GM12878 (cell line): ENCODE measurements around the gene INKA1. TPM values are rescaled to one million over a fixed set of nuclear protein-coding genes. Genes with fewer than 3 reads are reported as not detected.

ENCODE experiments used
- ATAC-seq: fragments of 200-7000 bp; cut with Tn5 transposase; 3 replicates; pipeline ENCODE4 v1.9.1; 2020; ENCODE audit warnings: mild to moderate bottlenecking, moderate library complexity
- BruUV-seq: library from RNA; stranded (reverse); fragments of 400-500 nt; replicated peaks from 2 replicates; lab custom pipeline; 2021; lab: Mats Ljungman, UMichigan
- CTCF ChIA-PET: fragments of 300-600 bp; sonication (Branson Sonifier 250); formaldehyde crosslinking; extraction: SDS; loops from one replicate; lab custom pipeline; 2021; ENCODE audit warnings: inconsistent platforms; lab: Yijun Ruan, JAX
- POLR2A ChIA-PET: fragments of 350-600 bp; formaldehyde crosslinking; extraction: SDS; loops from one replicate; lab custom pipeline; 2021; ENCODE audit warnings: inconsistent platforms; lab: Charles Lee
- RAD21 ChIA-PET: fragments of 300-600 bp; sonication (Branson Sonifier 250); formaldehyde crosslinking; loops from one replicate; lab custom pipeline; 2023; ENCODE audit warnings: antibody characterized with exemption; ENCODE audit not compliant: unreplicated experiment; lab: Charles Lee
- SMC1A ChIA-PET: fragments of 300-600 bp; sonication (Branson Sonifier 250); formaldehyde crosslinking; loops from one replicate; lab custom pipeline; 2023; ENCODE audit not compliant: unreplicated experiment, uncharacterized antibody; lab: Charles Lee
- DNase-seq: peaks from one replicate; pipeline ENCODE4 v3.0.0-alpha.2; 2011; ENCODE audit warnings: low read depth, low spot score
- FAIRE-seq: peaks from 3 replicates; lab custom pipeline; 2011; peaks lifted over from hg19 to GRCh38; lab: Jason Lieb, UNC
- H2AFZ ChIP-seq: 2 replicates; pipeline ENCODE4 v1.6.0; 2011; ENCODE audit warnings: low read depth, low read length, control low read depth; ENCODE audit not compliant: control insufficient read depth
- H3K27ac ChIP-seq: 2 replicates; pipeline ENCODE4 v1.5.1; 2011; ENCODE audit warnings: control low read depth; ENCODE audit not compliant: control insufficient read depth, insufficient read depth
- H3K27me3 ChIP-seq, 2 experiments: replicated peaks in 1 of 2; 2 replicates each; pipeline versions ENCODE4 v1.6.0 to v1.6.1; 2011; ENCODE audit warnings: low read length in 1 of 2; ENCODE audit not compliant: control insufficient read depth in 2 of 2, insufficient read depth in 2 of 2
- H3K36me3 ChIP-seq, 2 experiments: 2 replicates each; pipeline ENCODE4 v1.5.1; 2011; ENCODE audit warnings: low read length in 1 of 2; ENCODE audit not compliant: control insufficient read depth in 2 of 2, insufficient read depth in 2 of 2
- H3K4me1 ChIP-seq: 2 replicates; pipeline ENCODE4 v1.6.1; 2011; ENCODE audit warnings: mild to moderate bottlenecking, low read length, moderate library complexity, mixed read lengths; ENCODE audit not compliant: control insufficient read depth, insufficient read depth
- H3K4me2 ChIP-seq: 2 replicates; pipeline ENCODE4 v1.6.0; 2011; ENCODE audit warnings: control low read depth; ENCODE audit not compliant: control insufficient read depth, insufficient read depth
- H3K4me3 ChIP-seq: fragments of 200-600 bp; sonication (generic); 2 replicates; pipeline ENCODE4 v1.5.1; 2016
- H3K79me2 ChIP-seq: 2 replicates; pipeline ENCODE4 v1.6.0; 2011; ENCODE audit warnings: low read length; ENCODE audit not compliant: control insufficient read depth, insufficient read depth
- H3K9ac ChIP-seq: 2 replicates; pipeline ENCODE4 v1.8.0; 2011; ENCODE audit warnings: low read length, control low read depth, mixed read lengths; ENCODE audit not compliant: control insufficient read depth, insufficient read depth
- H3K9me3 ChIP-seq: replicated peaks from 3 replicates; pipeline ENCODE4 v1.5.1; 2011; ENCODE audit warnings: mild to moderate bottlenecking, low read length; ENCODE audit not compliant: control insufficient read depth, insufficient read depth
- H4K20me1 ChIP-seq: 2 replicates; pipeline ENCODE4 v1.6.0; 2011; ENCODE audit not compliant: control insufficient read depth, insufficient read depth
- DPF2 ChIP-seq: fragments of 450-650 bp; IDR thresholded peaks from 2 replicates; pipeline ENCODE4 v1.6.1; 2017; ENCODE audit warnings: mild to moderate bottlenecking
- FOXM1 ChIP-seq: IDR thresholded peaks from 2 replicates; pipeline ENCODE4 v1.6.1; 2012; ENCODE audit warnings: low read depth, mild to moderate bottlenecking, inconsistent platforms, low read length, moderate library complexity
- LARP7 ChIP-seq: fragments of 450-650 bp; IDR thresholded peaks from 2 replicates; pipeline ENCODE4 v1.6.1; 2017; ENCODE audit warnings: mild to moderate bottlenecking
- MXI1 ChIP-seq: fragments of 150-350 bp; IDR thresholded peaks from 2 replicates; pipeline ENCODE4 v1.6.1; 2011; ENCODE audit warnings: low read depth, mild to moderate bottlenecking, inconsistent platforms, low read length, improper control_type of control experiment
- NRF1 ChIP-seq: conservative IDR thresholded peaks from 2 replicates; pipeline ENCODE4 v1.6.1; 2011; ENCODE audit warnings: mild to moderate bottlenecking, low read depth, low read length, improper control_type of control experiment
- RB1 ChIP-seq: fragments of 450-650 bp; formaldehyde crosslinking; IDR thresholded peaks from 2 replicates; pipeline ENCODE4 v1.6.1; 2017; ENCODE audit warnings: mild to moderate bottlenecking, borderline replicate concordance
- SMAD5 ChIP-seq: IDR thresholded peaks from 2 replicates; pipeline ENCODE4 v1.6.1; 2016; ENCODE audit warnings: antibody characterized with exemption, low read depth
- SUPT20H ChIP-seq: IDR thresholded peaks from 2 replicates; pipeline ENCODE4 v1.6.1; 2011; ENCODE audit warnings: low read depth, mild to moderate bottlenecking, low read length, moderate library complexity, borderline replicate concordance; ENCODE audit not compliant: control insufficient read depth
- TAF1 ChIP-seq: IDR thresholded peaks from 2 replicates; pipeline ENCODE4 v1.6.1; 2011; ENCODE audit warnings: mild to moderate bottlenecking, low read depth, low read length, borderline replicate concordance
- WGBS: methylation state at CpG from one replicate; pipeline ENCODE4 v1.1.6; 2016; ENCODE audit warnings: low lambda C conversion rate; ENCODE audit not compliant: insufficient replicate concordance, insufficient coverage; ENCODE audit errors: missing lambda C conversion rate; 5-methylcytosine and 5-hydroxymethylcytosine counted together
- in situ Hi-C: fragments of 300-500 bp; cut with MboI; formaldehyde crosslinking; loops from 9 replicates; pipeline ENCODE4 v1.14.3; 2018; ENCODE audit warnings: mixed read lengths
- intact Hi-C: fragments of 100-400 bp; cut with micrococcal nuclease; formaldehyde crosslinking; loops from one replicate; pipeline ENCODE4 v1.14.2; 2022; ENCODE audit not compliant: unreplicated experiment
- polyA plus RNA-seq, 11 experiments: library from polyadenylated mRNA; depleted of rRNA in 4 of 11; unstranded in 6 of 11; stranded (reverse) in 5 of 11; fragments of >200 nt; fragmentation: Nextera tagmentation in 4 of 11; fragmentation: Illumina TruSeq in 1 of 11; extraction: Ambion mirVana in 4 of 11; extraction: Trizol in 1 of 11; gene quantifications; 1 replicate in 1 of 11; 2 replicates in 10 of 11; pipeline versions ENCODE4 v1.2.1 to v1.2.3, GENCODE V29; 2011 to 2016; ENCODE audit warnings: inconsistent platforms in 2 of 11, missing spikeins in 2 of 11, low read depth in 1 of 11
- total RNA-seq, 4 experiments: library from RNA; depleted of rRNA in 3 of 4; stranded (reverse); fragments of >200 nt in 3 of 4; fragmentation: Illumina TruSeq in 1 of 4; extraction: Trizol in 1 of 4; gene quantifications; 2 replicates each; pipeline versions ENCODE4 v1.2.1 to v1.2.3, GENCODE V29; 2013 to 2021
- TF ChIP-seq, protein P1 (sequence below): fragments of 450-650 bp; IDR thresholded peaks from 2 replicates; pipeline ENCODE4 v1.6.1; 2017; ENCODE audit warnings: mild to moderate bottlenecking, moderate library complexity
- TF ChIP-seq, protein P2 (sequence below): fragments of 450-650 bp; IDR thresholded peaks from 2 replicates; pipeline ENCODE4 v1.6.1; 2017; ENCODE audit warnings: antibody characterized with exemption, mild to moderate bottlenecking, moderate library complexity
- TF ChIP-seq, protein P3 (sequence below): IDR thresholded peaks from 2 replicates; pipeline ENCODE4 v1.6.1; 2012; ENCODE audit warnings: improper control_type of control experiment, low read depth, low read length; ENCODE audit not compliant: insufficient replicate concordance

Gene INKA1
- total and polyA plus RNA-seq, 10 of the 15 experiments (the other 5 are each of a cell fraction or from before 2014, with no cell fraction given): 0.32 to 10.5 (median 4.9) TPM

DNA sequence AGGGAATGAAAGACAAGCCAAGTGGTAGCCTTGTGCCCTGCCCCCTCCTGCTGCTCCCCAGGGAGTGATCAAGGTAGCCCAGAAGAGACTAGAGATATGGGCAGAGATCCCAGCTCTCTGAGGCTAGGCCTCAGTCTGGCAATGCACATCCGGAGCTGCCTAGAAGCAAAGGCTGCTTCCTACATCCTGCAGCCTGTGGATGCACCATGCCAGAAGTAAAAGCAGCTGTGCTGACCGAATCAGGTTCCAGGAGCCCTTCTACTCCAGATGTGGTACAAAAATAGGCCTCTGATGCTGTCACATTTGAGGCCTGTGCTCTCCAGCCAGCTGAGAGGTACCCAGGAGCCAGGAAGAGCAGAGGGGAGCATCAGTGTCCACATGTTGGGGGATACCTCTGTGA is 37.3 kb downstream of the INKA1 start:
- Histone ChIP-seq H3K9me3 (no peaks in the 10 kb centered on the region), H3K79me2 (no peaks in the 10 kb centered on the region), H3K9ac (no peak overlapping the region), H4K20me1 (no peaks in the 10 kb centered on the region), H3K4me3 (no peak overlapping the region), H3K27me3 (no peaks in the 10 kb centered on the region), H3K4me1 (no peaks in the 10 kb centered on the region), H3K4me2 (no peak overlapping the region), H3K27ac (no peak overlapping the region), H3K36me3 (peaks cover 16 to 22% of the 10 kb centered on the region in 2 experiments), H2AFZ (no peak overlapping the region)
- FAIRE-seq: no peak
- ChIA-PET RAD21 (interaction anchor here (1.2 to 7.0 kb wide), 5 partner anchors 37 to 96 kb away, joined by 3 to 182 read pairs (median 4); partner anchors contain the start of genes CDHR4 and INKA1), POLR2A (interaction anchor here (0.6 to 2.4 kb wide), 2 partner anchors 37 to 131 kb away, joined by 6 to 21 read pairs; partner anchors contain the start of gene INKA1), SMC1A (interaction anchor here (0.7 to 7.5 kb wide), 4 partner anchors 27 to 245 kb away, joined by 3 to 146 read pairs (median 13); partner anchors contain the start of genes CDHR4, INKA1 and UBA7), CTCF (interaction anchor here (1.8 to 14.1 kb wide), 7 partner anchors 27 to 301 kb away, joined by 9 to 327 read pairs (median 19); partner anchors contain the start of genes CDHR4, INKA1, MST1R and UBA7)
- no TSS peak for BruUV-seq
- ATAC-seq: no peak
- in situ Hi-C loops: no loop called here
- whole genome bisulfite sequencing: 75% methylated on average over 2 of the region's 2 CpGs
- no peak for DNase-seq
- intact Hi-C loops: no loop called here
- TF ChIP-seq, protein P1, sequence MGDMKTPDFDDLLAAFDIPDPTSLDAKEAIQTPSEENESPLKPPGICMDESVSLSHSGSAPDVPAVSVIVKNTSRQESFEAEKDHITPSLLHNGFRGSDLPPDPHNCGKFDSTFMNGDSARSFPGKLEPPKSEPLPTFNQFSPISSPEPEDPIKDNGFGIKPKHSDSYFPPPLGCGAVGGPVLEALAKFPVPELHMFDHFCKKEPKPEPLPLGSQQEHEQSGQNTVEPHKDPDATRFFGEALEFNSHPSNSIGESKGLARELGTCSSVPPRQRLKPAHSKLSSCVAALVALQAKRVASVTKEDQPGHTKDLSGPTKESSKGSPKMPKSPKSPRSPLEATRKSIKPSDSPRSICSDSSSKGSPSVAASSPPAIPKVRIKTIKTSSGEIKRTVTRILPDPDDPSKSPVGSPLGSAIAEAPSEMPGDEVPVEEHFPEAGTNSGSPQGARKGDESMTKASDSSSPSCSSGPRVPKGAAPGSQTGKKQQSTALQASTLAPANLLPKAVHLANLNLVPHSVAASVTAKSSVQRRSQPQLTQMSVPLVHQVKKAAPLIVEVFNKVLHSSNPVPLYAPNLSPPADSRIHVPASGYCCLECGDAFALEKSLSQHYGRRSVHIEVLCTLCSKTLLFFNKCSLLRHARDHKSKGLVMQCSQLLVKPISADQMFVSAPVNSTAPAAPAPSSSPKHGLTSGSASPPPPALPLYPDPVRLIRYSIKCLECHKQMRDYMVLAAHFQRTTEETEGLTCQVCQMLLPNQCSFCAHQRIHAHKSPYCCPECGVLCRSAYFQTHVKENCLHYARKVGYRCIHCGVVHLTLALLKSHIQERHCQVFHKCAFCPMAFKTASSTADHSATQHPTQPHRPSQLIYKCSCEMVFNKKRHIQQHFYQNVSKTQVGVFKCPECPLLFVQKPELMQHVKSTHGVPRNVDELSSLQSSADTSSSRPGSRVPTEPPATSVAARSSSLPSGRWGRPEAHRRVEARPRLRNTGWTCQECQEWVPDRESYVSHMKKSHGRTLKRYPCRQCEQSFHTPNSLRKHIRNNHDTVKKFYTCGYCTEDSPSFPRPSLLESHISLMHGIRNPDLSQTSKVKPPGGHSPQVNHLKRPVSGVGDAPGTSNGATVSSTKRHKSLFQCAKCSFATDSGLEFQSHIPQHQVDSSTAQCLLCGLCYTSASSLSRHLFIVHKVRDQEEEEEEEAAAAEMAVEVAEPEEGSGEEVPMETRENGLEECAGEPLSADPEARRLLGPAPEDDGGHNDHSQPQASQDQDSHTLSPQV: no peak
- TF ChIP-seq MXI1 (no peak), SMAD5 (no peak), TAF1 (no peak), SUPT20H (no peak), NRF1 (no peak), FOXM1 (no peak), RB1 (no peak), LARP7 (no peak), DPF2 (no peak)
- TF ChIP-seq, protein P2, sequence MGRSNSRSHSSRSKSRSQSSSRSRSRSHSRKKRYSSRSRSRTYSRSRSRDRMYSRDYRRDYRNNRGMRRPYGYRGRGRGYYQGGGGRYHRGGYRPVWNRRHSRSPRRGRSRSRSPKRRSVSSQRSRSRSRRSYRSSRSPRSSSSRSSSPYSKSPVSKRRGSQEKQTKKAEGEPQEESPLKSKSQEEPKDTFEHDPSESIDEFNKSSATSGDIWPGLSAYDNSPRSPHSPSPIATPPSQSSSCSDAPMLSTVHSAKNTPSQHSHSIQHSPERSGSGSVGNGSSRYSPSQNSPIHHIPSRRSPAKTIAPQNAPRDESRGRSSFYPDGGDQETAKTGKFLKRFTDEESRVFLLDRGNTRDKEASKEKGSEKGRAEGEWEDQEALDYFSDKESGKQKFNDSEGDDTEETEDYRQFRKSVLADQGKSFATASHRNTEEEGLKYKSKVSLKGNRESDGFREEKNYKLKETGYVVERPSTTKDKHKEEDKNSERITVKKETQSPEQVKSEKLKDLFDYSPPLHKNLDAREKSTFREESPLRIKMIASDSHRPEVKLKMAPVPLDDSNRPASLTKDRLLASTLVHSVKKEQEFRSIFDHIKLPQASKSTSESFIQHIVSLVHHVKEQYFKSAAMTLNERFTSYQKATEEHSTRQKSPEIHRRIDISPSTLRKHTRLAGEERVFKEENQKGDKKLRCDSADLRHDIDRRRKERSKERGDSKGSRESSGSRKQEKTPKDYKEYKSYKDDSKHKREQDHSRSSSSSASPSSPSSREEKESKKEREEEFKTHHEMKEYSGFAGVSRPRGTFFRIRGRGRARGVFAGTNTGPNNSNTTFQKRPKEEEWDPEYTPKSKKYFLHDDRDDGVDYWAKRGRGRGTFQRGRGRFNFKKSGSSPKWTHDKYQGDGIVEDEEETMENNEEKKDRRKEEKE: no peak
- TF ChIP-seq, protein P3, sequence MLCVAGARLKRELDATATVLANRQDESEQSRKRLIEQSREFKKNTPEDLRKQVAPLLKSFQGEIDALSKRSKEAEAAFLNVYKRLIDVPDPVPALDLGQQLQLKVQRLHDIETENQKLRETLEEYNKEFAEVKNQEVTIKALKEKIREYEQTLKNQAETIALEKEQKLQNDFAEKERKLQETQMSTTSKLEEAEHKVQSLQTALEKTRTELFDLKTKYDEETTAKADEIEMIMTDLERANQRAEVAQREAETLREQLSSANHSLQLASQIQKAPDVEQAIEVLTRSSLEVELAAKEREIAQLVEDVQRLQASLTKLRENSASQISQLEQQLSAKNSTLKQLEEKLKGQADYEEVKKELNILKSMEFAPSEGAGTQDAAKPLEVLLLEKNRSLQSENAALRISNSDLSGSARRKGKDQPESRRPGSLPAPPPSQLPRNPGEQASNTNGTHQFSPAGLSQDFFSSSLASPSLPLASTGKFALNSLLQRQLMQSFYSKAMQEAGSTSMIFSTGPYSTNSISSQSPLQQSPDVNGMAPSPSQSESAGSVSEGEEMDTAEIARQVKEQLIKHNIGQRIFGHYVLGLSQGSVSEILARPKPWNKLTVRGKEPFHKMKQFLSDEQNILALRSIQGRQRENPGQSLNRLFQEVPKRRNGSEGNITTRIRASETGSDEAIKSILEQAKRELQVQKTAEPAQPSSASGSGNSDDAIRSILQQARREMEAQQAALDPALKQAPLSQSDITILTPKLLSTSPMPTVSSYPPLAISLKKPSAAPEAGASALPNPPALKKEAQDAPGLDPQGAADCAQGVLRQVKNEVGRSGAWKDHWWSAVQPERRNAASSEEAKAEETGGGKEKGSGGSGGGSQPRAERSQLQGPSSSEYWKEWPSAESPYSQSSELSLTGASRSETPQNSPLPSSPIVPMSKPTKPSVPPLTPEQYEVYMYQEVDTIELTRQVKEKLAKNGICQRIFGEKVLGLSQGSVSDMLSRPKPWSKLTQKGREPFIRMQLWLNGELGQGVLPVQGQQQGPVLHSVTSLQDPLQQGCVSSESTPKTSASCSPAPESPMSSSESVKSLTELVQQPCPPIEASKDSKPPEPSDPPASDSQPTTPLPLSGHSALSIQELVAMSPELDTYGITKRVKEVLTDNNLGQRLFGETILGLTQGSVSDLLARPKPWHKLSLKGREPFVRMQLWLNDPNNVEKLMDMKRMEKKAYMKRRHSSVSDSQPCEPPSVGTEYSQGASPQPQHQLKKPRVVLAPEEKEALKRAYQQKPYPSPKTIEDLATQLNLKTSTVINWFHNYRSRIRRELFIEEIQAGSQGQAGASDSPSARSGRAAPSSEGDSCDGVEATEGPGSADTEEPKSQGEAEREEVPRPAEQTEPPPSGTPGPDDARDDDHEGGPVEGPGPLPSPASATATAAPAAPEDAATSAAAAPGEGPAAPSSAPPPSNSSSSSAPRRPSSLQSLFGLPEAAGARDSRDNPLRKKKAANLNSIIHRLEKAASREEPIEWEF: no peak
